Activated CD4-positive, alpha-beta memory T cell treated with anti-CD3 and anti-CD28 coated beads, Interleukin-2, amount 10 ng/mL, durations not matched to agents 7 days and 5 days (primary cell): Measurements from ENCODE around the gene TOX2. TPM values are rescaled to one million over a fixed set of nuclear protein-coding genes. Genes with fewer than 3 reads are reported as not detected.

ENCODE experiments used
- CTCF ChIA-PET: fragments of 350-600 bp; sonication (Branson Sonifier 250); formaldehyde crosslinking; loops from one replicate; lab custom pipeline; 2021; ENCODE audit warnings: antibody characterized with exemption, inconsistent platforms; lab: Charles Lee
- POLR2A ChIA-PET: fragments of 350-600 bp; sonication (Branson Sonifier 250); formaldehyde crosslinking; loops from one replicate; lab custom pipeline; 2021; ENCODE audit warnings: antibody characterized with exemption; lab: Charles Lee
- DNase-seq: peaks from one replicate; pipeline ENCODE4 v3.0.0-alpha.2; 2020
- H3K27ac Mint-ChIP-seq: one replicate; pipeline ENCODE4 v1.8.0; 2021; ENCODE audit warnings: mild to moderate bottlenecking, mixed read lengths
- H3K27me3 Mint-ChIP-seq: one replicate; pipeline ENCODE4 v1.8.0; 2021; ENCODE audit warnings: mixed read lengths
- H3K36me3 Mint-ChIP-seq: one replicate; pipeline ENCODE4 v1.8.0; 2021; ENCODE audit warnings: low read depth, mixed read lengths
- H3K4me1 Mint-ChIP-seq: one replicate; pipeline ENCODE4 v1.8.0; 2021; ENCODE audit warnings: mixed read lengths
- H3K4me3 Mint-ChIP-seq: one replicate; pipeline ENCODE4 v1.8.0; 2021; ENCODE audit warnings: mild to moderate bottlenecking, mixed read lengths
- H3K9me3 Mint-ChIP-seq: one replicate; pipeline ENCODE4 v1.8.0; 2021; ENCODE audit warnings: mixed read lengths
- total RNA-seq, 2 experiments: library from RNA; stranded (reverse); gene quantifications; one replicate each; pipeline ENCODE4 v1.2.3, GENCODE V29; 2021

The TOX2 gene
- total RNA-seq, 2 experiments from 2014 or later, result 4.4 to 4.6 TPM

DNA sequence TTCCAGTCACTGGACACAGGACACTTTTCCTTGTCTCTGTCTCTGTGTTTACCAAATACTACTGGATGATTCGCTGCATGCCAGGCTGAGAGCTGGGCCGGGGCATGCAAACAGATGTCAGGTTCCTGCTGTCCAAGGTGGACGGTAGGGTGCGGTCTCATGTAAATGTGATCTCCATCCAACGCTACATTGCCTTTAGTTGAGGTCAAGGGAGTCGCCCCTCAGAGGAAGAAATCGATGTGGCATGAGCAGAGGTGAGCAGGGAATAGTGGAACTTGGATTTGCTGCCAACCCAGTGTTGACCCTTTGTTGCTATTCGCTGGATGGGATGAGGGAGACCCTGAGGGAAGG lies 9.8 kb upstream of the TOX2 start:
- DNase-seq, result no peak
- Mint-ChIP-seq H3K4me1 (no peaks in the 10 kb centered on the region), H3K27ac (no peak overlapping the region), H3K9me3 (peaks cover 19% of the 10 kb centered on the region), H3K36me3 (peaks cover 5% of the 10 kb centered on the region), H3K4me3 (no peak overlapping the region), H3K27me3 (peaks cover 40% of the 10 kb centered on the region)
- ChIA-PET CTCF (no interaction called here), POLR2A (no interaction called here)

DNA sequence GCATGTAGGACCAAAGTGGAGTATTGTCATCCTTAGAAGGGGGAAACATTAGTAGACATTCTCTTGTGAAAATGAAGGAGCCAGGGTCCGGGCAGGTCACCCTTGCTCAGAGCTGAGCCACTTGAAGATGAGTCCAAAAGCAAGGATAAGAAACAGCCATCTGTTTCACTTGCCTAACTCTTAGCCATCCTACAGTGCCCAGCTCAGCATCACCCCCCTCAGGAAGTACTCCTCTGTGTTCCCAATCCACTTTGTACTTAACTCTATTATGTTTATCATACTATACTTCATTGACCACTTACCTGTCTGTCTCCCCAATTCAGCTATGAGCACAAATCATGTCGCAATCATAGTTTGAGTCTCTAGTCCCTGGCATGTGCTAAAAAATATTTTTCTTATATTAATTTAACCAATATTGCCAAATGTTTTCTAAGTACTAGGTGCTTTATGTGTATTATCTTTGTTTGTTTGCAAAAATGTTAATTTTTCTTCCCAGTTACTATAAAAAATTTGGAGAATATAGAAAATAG lies 8.1 kb upstream of the TOX2 start:
- Mint-ChIP-seq H3K9me3 (peaks cover 20% of the 10 kb centered on the region), H3K27ac (no peak overlapping the region), H3K27me3 (peaks cover 38% of the 10 kb centered on the region), H3K4me3 (no peak overlapping the region), H3K4me1 (peaks cover 11% of the 10 kb centered on the region), H3K36me3 (peaks cover 5% of the 10 kb centered on the region)
- CTCF ChIA-PET, result no interaction called here
- no peak for DNase-seq
- POLR2A ChIA-PET, result no interaction called here

DNA sequence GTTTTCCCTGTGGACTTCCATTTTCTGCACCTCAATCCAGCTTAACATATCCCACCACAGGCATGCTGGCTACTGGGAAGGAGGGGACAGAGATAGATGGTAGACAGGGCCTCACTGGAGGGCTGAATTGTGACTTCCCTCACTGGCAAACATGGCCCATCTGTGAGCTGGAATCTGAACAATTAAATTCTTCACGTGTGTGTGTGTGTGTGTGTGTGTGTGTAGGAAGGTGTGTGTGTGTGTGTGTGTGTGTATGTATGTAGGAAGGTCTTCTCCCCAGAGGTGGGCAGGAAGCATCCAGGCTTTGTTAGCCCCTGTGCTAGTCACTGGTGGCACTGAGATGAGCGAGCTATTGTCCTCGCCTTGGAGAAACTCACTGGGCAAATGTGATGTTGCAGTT lies 5.4 kb upstream of the TOX2 start:
- peaks cover 18% of the 10 kb centered on the region for H3K36me3 Mint-ChIP-seq
- peaks cover 15% of the 10 kb centered on the region for H3K4me1 Mint-ChIP-seq
- no peak overlapping the region for H3K27ac Mint-ChIP-seq
- no peak overlapping the region for H3K4me3 Mint-ChIP-seq
- DNase-seq, result no peak
- POLR2A ChIA-PET, result no interaction called here
- peaks cover 48% of the 10 kb centered on the region for H3K27me3 Mint-ChIP-seq
- CTCF ChIA-PET, result no interaction called here
- peaks cover 38% of the 10 kb centered on the region for H3K9me3 Mint-ChIP-seq

- no peak overlapping the region for H3K4me3 Mint-ChIP-seq
- H3K36me3 Mint-ChIP-seq, result peaks cover 18% of the 10 kb centered on the region
- no peak for DNase-seq
- H3K4me1 Mint-ChIP-seq, result peaks cover 15% of the 10 kb centered on the region
- H3K9me3 Mint-ChIP-seq, result peaks cover 38% of the 10 kb centered on the region
- no peak overlapping the region for H3K27ac Mint-ChIP-seq
- ChIA-PET POLR2A (no interaction called here), CTCF (no interaction called here)
- peaks cover 49% of the 10 kb centered on the region for H3K27me3 Mint-ChIP-seq
Measured at GRCh38 chr20:43909720-43910119, 4.9 kb upstream of the TOX2 start.

GRCh38 chr20:43910564-43910963 lies 4.1 kb upstream of the TOX2 start:
- peak; percentile 16 for DNase-seq
- Mint-ChIP-seq H3K27ac (no peak overlapping the region), H3K4me1 (peaks cover 21% of the 10 kb centered on the region), H3K4me3 (no peak overlapping the region), H3K36me3 (peaks cover 18% of the 10 kb centered on the region), H3K27me3 (peaks cover 52% of the 10 kb centered on the region), H3K9me3 (peaks cover 38% of the 10 kb centered on the region)
- CTCF ChIA-PET, result no interaction called here
- POLR2A ChIA-PET, result no interaction called here

DNA sequence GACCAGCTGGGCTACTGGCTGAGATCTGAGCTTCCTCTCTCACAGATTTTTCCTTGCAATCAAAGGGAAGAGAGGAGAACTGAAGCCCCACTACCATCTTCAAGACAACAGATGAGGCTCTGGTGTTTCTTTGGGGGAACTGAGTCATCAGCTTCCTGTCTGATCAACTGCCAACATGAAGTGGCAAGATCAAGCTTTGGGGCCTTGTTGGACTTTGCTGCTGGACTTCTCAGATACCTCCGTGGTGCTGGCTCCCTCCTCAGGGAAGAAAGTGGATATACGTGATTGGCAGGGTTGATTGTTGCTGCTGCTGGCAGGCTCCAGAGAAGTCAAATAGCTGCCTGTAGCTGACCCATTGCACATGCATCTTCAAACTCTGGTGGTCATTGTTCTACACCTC lies 3.6 kb upstream of the TOX2 start:
- Mint-ChIP-seq H3K4me3 (no peak overlapping the region), H3K4me1 (peaks cover 21% of the 10 kb centered on the region), H3K9me3 (peaks cover 38% of the 10 kb centered on the region), H3K27me3 (peaks cover 53% of the 10 kb centered on the region), H3K27ac (no peak overlapping the region), H3K36me3 (peaks cover 18% of the 10 kb centered on the region)
- ChIA-PET CTCF (no interaction called here), POLR2A (no interaction called here)
- peak; percentile 16 for DNase-seq

DNA sequence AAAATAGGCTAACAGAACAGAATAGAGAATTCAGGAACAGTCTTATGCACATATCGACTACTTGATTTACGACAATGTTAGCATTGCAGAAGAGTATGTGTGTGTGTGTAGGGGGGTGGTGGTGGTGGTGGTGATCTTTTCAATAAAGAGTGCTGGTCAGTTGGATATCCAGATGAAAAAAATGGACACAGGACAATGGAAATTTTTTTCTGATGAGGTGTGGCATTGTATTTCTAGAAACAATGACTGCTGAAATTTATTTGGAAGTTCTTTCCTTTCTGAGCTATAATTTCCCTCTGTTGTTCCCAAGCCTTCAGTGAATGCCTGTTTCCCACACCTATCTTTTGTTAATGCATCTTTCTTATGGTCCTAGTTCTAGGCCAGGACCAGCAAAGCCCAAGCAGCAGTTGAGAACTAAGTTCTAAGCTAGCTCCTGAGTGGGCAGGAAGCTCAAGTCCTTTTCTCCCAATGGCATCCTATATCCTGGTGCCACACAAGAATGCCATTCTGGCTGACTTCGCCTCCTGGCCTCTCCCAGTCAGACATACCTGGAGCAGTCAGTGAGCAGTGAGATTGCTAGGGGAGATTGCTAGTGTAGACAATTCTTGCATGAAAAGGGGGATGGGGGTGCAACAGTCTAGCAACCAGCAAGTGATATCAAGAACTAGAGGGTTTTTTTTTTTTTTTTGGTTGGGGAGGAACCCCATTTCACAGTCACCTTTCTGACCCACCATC lies 1.2 kb upstream of the TOX2 start:
- CTCF ChIA-PET, result no interaction called here
- no peak overlapping the region for H3K27ac Mint-ChIP-seq

GRCh38 chr20:43915211-43916072 lies 790 bp downstream of the TOX2 start:
- peaks cover 18% of the 10 kb centered on the region for H3K9me3 Mint-ChIP-seq
- H3K27me3 Mint-ChIP-seq, result peaks cover 79% of the 10 kb centered on the region
- CTCF ChIA-PET, result no interaction called here
- peaks cover 13% of the 10 kb centered on the region for H3K36me3 Mint-ChIP-seq
- POLR2A ChIA-PET, result no interaction called here
- DNase-seq, result no peak
- peaks cover 27% of the 10 kb centered on the region for H3K4me1 Mint-ChIP-seq
- H3K27ac Mint-ChIP-seq, result peak overlapping the region; percentile 1
- H3K4me3 Mint-ChIP-seq, result peak overlapping the region; percentile 60

More for the DNA sequence above, 1.2 kb upstream of the TOX2 start:
- peaks cover 28% of the 10 kb centered on the region for H3K4me1 Mint-ChIP-seq
- no peak for DNase-seq
- H3K9me3 Mint-ChIP-seq, result peaks cover 30% of the 10 kb centered on the region
- POLR2A ChIA-PET, result no interaction called here
- H3K27me3 Mint-ChIP-seq, result peaks cover 68% of the 10 kb centered on the region
- H3K36me3 Mint-ChIP-seq, result peaks cover 15% of the 10 kb centered on the region
- H3K4me3 Mint-ChIP-seq, result peak overlapping the region; percentile 40

- Mint-ChIP-seq H3K36me3 (peaks cover 13% of the 10 kb centered on the region), H3K27me3 (peaks cover 82% of the 10 kb centered on the region), H3K9me3 (peaks cover 18% of the 10 kb centered on the region), H3K27ac (no peak overlapping the region), H3K4me1 (peaks cover 20% of the 10 kb centered on the region), H3K4me3 (peak overlapping the region; percentile 60)
- no peak for DNase-seq
- CTCF ChIA-PET, result no interaction called here
- POLR2A ChIA-PET, result no interaction called here
Measured at GRCh38 chr20:43916073-43916880, 1.6 kb downstream of the TOX2 start.

DNA sequence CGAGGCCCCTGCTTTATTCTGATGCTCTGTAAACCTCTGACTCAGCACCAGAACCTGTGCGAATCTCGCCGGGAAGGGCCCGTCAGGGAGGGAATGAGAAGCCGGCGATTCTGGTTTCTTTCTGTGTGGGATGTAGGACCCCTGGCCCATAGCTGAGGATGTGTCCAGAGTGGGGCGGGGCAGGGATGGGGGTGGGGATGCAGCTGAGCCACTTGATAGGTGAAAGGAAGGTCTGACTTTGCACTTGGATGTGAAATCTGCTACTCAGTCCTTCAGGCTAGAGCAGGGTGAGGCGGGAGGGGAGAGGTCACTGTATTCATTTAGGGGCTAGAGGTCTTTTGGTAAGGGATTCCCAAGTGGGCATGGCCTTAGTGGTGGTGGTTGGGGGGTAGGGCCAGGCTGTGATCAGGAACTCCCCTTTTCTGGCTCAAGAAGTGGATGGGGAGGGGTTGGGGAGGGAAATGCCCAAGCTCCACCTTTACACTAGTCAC lies 2.3 kb downstream of the TOX2 start:
- Mint-ChIP-seq H3K36me3 (peaks cover 13% of the 10 kb centered on the region), H3K27me3 (peaks cover 85% of the 10 kb centered on the region), H3K27ac (no peak overlapping the region), H3K4me3 (peak overlapping the region; percentile 38), H3K4me1 (peaks cover 24% of the 10 kb centered on the region), H3K9me3 (peaks cover 15% of the 10 kb centered on the region)
- ChIA-PET CTCF (no interaction called here), POLR2A (no interaction called here)
- no peak for DNase-seq

- peaks cover 24% of the 10 kb centered on the region for H3K4me1 Mint-ChIP-seq
- no peak for DNase-seq
- ChIA-PET POLR2A (no interaction called here), CTCF (no interaction called here)
- peaks cover 87% of the 10 kb centered on the region for H3K27me3 Mint-ChIP-seq
- H3K36me3 Mint-ChIP-seq, result peaks cover 11% of the 10 kb centered on the region
- peaks cover 13% of the 10 kb centered on the region for H3K9me3 Mint-ChIP-seq
- H3K27ac Mint-ChIP-seq, result no peak overlapping the region
- H3K4me3 Mint-ChIP-seq, result no peak overlapping the region
Measured at GRCh38 chr20:43917380-43917779, 2.7 kb downstream of the TOX2 start.

DNA sequence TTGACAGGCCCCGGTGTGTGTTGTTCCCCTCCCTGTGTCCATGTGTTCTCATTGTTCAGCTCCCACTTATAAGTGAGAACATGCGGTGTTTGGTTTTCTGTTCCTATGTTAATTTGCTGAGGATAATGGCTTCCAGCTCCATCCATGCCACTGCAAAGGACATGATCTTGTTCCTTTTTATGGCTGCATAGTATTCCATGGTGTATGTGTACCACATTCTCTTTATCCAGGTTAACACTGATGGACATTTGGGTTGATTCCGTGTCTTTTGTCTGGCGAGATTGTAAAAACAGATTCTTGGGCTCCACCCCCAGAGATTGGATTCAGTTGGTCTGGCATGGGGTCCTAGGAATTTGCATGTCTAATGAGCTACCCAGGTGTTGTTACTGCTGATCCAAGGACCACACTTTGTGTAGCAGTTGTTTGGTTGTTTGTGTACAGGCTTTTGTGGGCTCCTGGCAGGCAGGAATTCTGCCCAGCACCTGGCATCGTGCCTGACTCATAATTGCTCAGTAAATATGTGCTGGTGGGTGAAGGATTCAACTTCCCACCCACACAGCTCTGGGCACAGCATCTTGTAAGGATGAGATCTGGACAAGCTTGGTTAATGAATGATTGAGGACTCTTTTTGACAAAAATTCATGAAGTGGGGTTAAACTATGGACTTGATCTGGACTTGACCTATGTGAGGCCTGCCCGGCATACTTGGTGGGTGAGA lies 5.2 kb downstream of the TOX2 start:
- Mint-ChIP-seq H3K36me3 (no peaks in the 10 kb centered on the region), H3K27me3 (peaks cover 89% of the 10 kb centered on the region), H3K4me3 (no peak overlapping the region), H3K4me1 (peaks cover 25% of the 10 kb centered on the region), H3K9me3 (no peaks in the 10 kb centered on the region), H3K27ac (no peak overlapping the region)
- ChIA-PET POLR2A (no interaction called here), CTCF (no interaction called here)
- no peak for DNase-seq
